GM12872 (cell line): Measurements from ENCODE around the gene PXK.

Experiments used
- CTCF ChIP-seq: IDR thresholded peaks from 3 replicates; pipeline ENCODE4 v1.5.1; 2011; ENCODE audit warnings: low read depth, mild to moderate bottlenecking, low read length, moderate library complexity; ENCODE audit not compliant: insufficient read depth

PXK gene

GRCh38 chr3:58347984-58348383, 15.3 kb downstream of the PXK start:
- no peak for TF ChIP-seq CTCF

GRCh38 chr3:58349792-58350626, 17.3 kb downstream of the PXK start:
- TF ChIP-seq CTCF: no peak

- no peak for TF ChIP-seq CTCF
Measured at GRCh38 chr3:58350627-58351013, 17.9 kb downstream of the PXK start.

GRCh38 chr3:58351920-58352319, 19.2 kb downstream of the PXK start:
- 0 out of 3 replicates have a peak, but pooled peaks have one; percentile 15 for TF ChIP-seq CTCF

GRCh38 chr3:58352626-58353025, 19.9 kb downstream of the PXK start:
- no peak for TF ChIP-seq CTCF

GRCh38 chr3:58353722-58354553, 21.2 kb downstream of the PXK start:
- TF ChIP-seq CTCF: no peak

GRCh38 chr3:58355179-58355578, 22.5 kb downstream of the PXK start:
- no peak for TF ChIP-seq CTCF
